Neural progenitor cell (in vitro differentiated cells): ENCODE measurements around the gene SV2B. TPM values are rescaled to one million over a fixed set of nuclear protein-coding genes. Genes with fewer than 3 reads are reported as not detected.

ENCODE experiments used
- DNase-seq: peaks from one replicate; pipeline ENCODE4 v3.0.0-alpha.2; 2016; ENCODE audit warnings: low spot score
- H2AFZ ChIP-seq: fragments of 200-600 bp; sonication (generic); replicated peaks from 2 replicates; pipeline ENCODE4 v1.6.1; 2016; ENCODE audit warnings: antibody characterized with exemption
- H3F3A ChIP-seq: fragments of 200-600 bp; sonication (generic); 2 replicates; pipeline ENCODE4 v1.6.1; 2016; ENCODE audit warnings: antibody characterized with exemption, low read depth
- H3K27ac ChIP-seq: fragments of 200-600 bp; sonication (generic); 2 replicates; pipeline ENCODE4 v1.5.1; 2016; ENCODE audit warnings: mild to moderate bottlenecking
- H3K27me3 ChIP-seq: fragments of 200-600 bp; sonication (generic); 2 replicates; pipeline ENCODE4 v1.6.1; 2016; ENCODE audit warnings: mild to moderate bottlenecking, moderate library complexity
- H3K36me3 ChIP-seq: fragments of 200-600 bp; sonication (generic); 2 replicates; pipeline ENCODE4 v1.5.1; 2016
- H3K4me1 ChIP-seq: fragments of 200-600 bp; sonication (generic); 2 replicates; pipeline ENCODE4 v1.6.1; 2016; ENCODE audit warnings: mixed run types
- H3K4me2 ChIP-seq: fragments of 200-600 bp; sonication (generic); 2 replicates; pipeline ENCODE4 v1.6.1; 2016
- H3K4me3 ChIP-seq: fragments of 200-600 bp; sonication (generic); 2 replicates; pipeline ENCODE4 v1.5.1; 2016
- H3K79me2 ChIP-seq: fragments of 200-600 bp; sonication (generic); 2 replicates; pipeline ENCODE4 v1.6.1; 2016; ENCODE audit warnings: low read depth
- H3K9ac ChIP-seq: fragments of 200-600 bp; sonication (generic); 2 replicates; pipeline ENCODE4 v1.6.1; 2016
- H3K9me3 ChIP-seq: fragments of 200-600 bp; sonication (generic); 2 replicates; pipeline ENCODE4 v1.5.1; 2016; ENCODE audit warnings: low read depth
- H4K20me1 ChIP-seq: fragments of 200-600 bp; sonication (generic); 2 replicates; pipeline ENCODE4 v1.6.1; 2016; ENCODE audit warnings: low read depth
- H3K27ac Mint-ChIP-seq: 3 replicates; pipeline ENCODE4 v1.8.0; 2021; ENCODE audit warnings: mixed read lengths
- H3K27me3 Mint-ChIP-seq: 2 replicates; pipeline ENCODE4 v1.8.0; 2022; ENCODE audit warnings: low read depth, mild to moderate bottlenecking, inconsistent platforms, moderate library complexity, mixed read lengths; ENCODE audit not compliant: insufficient read depth
- H3K36me3 Mint-ChIP-seq: 3 replicates; pipeline ENCODE4 v1.8.0; 2021; ENCODE audit warnings: mixed read lengths
- H3K4me1 Mint-ChIP-seq: 3 replicates; pipeline ENCODE4 v1.8.0; 2021; ENCODE audit warnings: mixed read lengths
- H3K4me3 Mint-ChIP-seq: 3 replicates; pipeline ENCODE4 v1.8.0; 2021; ENCODE audit warnings: mild to moderate bottlenecking, moderate library complexity, mixed read lengths
- H3K9me3 Mint-ChIP-seq: 3 replicates; pipeline ENCODE4 v1.8.0; 2020; ENCODE audit warnings: mixed read lengths
- CTCF ChIP-seq: fragments of 200-600 bp; sonication (generic); IDR thresholded peaks from 2 replicates; pipeline ENCODE4 v1.5.1; 2017; ENCODE audit warnings: antibody characterized with exemption, mild to moderate bottlenecking
- EZH2 ChIP-seq: fragments of 200-600 bp; sonication (generic); IDR thresholded peaks from 2 replicates; pipeline ENCODE4 v1.6.1; 2017; ENCODE audit warnings: antibody characterized with exemption, mild to moderate bottlenecking, moderate library complexity
- EZH2phosphoT487 ChIP-seq: fragments of 200-600 bp; sonication (generic); IDR thresholded peaks from 2 replicates; pipeline ENCODE4 v1.6.1; 2017; ENCODE audit warnings: antibody characterized with exemption
- total RNA-seq: library from RNA; depleted of rRNA; stranded (reverse); fragments of >200 nt; gene quantifications from 2 replicates; pipeline ENCODE4 v1.2.3, GENCODE V29; 2015; ENCODE audit warnings: low replicate concordance

SV2B gene
- total RNA-seq, 1 donor from 2014 or later = 0.02 TPM

- Histone ChIP-seq H3K36me3 (no peaks in the 10 kb centered on the region), H3K27me3 (no peaks in the 10 kb centered on the region), H3K27ac (no peak overlapping the region), H3K9me3 (no peaks in the 10 kb centered on the region), H3F3A (peaks cover 14% of the 10 kb centered on the region), H3K79me2 (no peaks in the 10 kb centered on the region), H3K4me2 (no peak overlapping the region), H4K20me1 (no peaks in the 10 kb centered on the region), H2AFZ (no peak overlapping the region), H3K4me3 (no peak overlapping the region), H3K9ac (no peak overlapping the region), H3K4me1 (peaks cover 26% of the 10 kb centered on the region)
- Mint-ChIP-seq H3K36me3 (no peaks in the 10 kb centered on the region), H3K27ac (no peak overlapping the region), H3K4me1 (peaks cover 23% of the 10 kb centered on the region), H3K9me3 (no peaks in the 10 kb centered on the region), H3K4me3 (no peak overlapping the region), H3K27me3 (peaks cover 7% of the 10 kb centered on the region)
- DNase-seq = no peak
- no peak for TF ChIP-seq EZH2
- no peak for TF ChIP-seq CTCF
- TF ChIP-seq EZH2phosphoT487 = no peak
Measured at GRCh38 chr15:91129436-91129835, 29.4 kb downstream of the SV2B start.

GRCh38 chr15:91132079-91132478 lies 32.0 kb downstream of the SV2B start:
- H3K36me3 Mint-ChIP-seq = no peaks in the 10 kb centered on the region
- H3K4me3 Mint-ChIP-seq = no peak overlapping the region
- Histone ChIP-seq H3K27me3 (no peaks in the 10 kb centered on the region), H3K4me3 (no peak overlapping the region), H3K9ac (no peak overlapping the region), H3K4me1 (peaks cover 21% of the 10 kb centered on the region), H3K36me3 (no peaks in the 10 kb centered on the region), H3K79me2 (no peaks in the 10 kb centered on the region), H3K27ac (no peak overlapping the region), H4K20me1 (no peaks in the 10 kb centered on the region), H3K4me2 (no peak overlapping the region), H2AFZ (no peak overlapping the region), H3K9me3 (no peaks in the 10 kb centered on the region), H3F3A (peaks cover 10% of the 10 kb centered on the region)
- TF ChIP-seq EZH2 = no peak
- no peak for TF ChIP-seq EZH2phosphoT487
- TF ChIP-seq CTCF = no peak
- peaks cover 5% of the 10 kb centered on the region for H3K27me3 Mint-ChIP-seq
- H3K4me1 Mint-ChIP-seq = peaks cover 21% of the 10 kb centered on the region
- H3K9me3 Mint-ChIP-seq = no peaks in the 10 kb centered on the region
- no peak overlapping the region for H3K27ac Mint-ChIP-seq
- no peak for DNase-seq

DNA sequence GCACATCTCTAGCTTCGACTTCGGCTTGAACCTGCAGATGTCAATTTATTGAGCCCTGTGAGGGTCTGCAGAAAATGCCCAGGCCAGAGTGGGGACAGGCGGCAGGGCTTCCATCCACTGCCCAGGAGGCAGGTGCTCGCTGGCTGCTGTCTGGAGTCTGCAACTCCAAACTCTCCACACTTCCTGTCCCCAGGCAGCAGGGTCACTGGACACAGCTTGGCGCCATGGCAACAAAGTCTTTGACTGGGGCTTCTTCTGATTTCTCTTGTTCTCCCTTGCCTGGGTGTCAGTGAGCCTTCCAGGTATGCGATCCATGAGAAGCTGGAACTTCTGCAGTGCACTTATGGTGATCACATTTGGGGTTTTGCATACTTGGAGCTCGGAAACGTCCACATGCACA lies 33.5 kb downstream of the SV2B start:
- Histone ChIP-seq H3K79me2 (no peaks in the 10 kb centered on the region), H3F3A (no peaks in the 10 kb centered on the region), H3K4me1 (peaks cover 9% of the 10 kb centered on the region), H2AFZ (peak overlapping the region; percentile 63), H3K36me3 (no peaks in the 10 kb centered on the region), H3K9me3 (no peaks in the 10 kb centered on the region), H3K4me3 (no peak overlapping the region), H3K4me2 (peak overlapping the region; percentile 49), H3K27ac (no peak overlapping the region), H3K9ac (no peak overlapping the region), H4K20me1 (no peaks in the 10 kb centered on the region), H3K27me3 (no peaks in the 10 kb centered on the region)
- DNase-seq = peak; percentile 61
- no peaks in the 10 kb centered on the region for H3K9me3 Mint-ChIP-seq
- H3K4me1 Mint-ChIP-seq = peaks cover 11% of the 10 kb centered on the region
- H3K36me3 Mint-ChIP-seq = no peaks in the 10 kb centered on the region
- no peak overlapping the region for H3K4me3 Mint-ChIP-seq
- no peaks in the 10 kb centered on the region for H3K27me3 Mint-ChIP-seq
- H3K27ac Mint-ChIP-seq = no peak overlapping the region
- TF ChIP-seq CTCF = no peak
- TF ChIP-seq EZH2 = no peak
- TF ChIP-seq EZH2phosphoT487 = no peak
